ENCODE measurements around the gene PPP3CA. TPM values are rescaled to one million over a fixed set of nuclear protein-coding genes. Genes with fewer than 3 reads are reported as not detected.

PPP3CA gene
- total and polyA plus RNA-seq, 2 of the 13 experiments (the other 11 are each of a cell fraction or from before 2014, with no cell fraction given) = 4.8 to 13.2 TPM

DNA sequence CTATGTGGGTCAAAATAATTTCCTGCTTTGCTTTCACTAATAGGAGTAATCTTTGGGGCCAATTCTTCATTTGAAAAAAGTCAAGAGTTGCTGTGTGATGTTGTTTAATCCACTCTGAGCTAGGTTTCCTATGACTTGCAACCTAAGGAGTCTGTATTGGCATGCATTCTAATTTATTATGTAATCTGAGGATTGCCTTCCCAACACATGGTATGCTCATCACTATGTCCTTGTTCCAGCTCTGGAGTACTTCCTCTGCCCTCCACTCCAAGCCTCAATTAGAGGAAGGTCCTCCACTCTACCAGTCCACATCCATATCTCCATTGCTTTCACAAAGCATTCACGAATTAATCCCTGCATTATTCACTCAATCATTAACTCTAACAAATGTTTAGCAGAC lies 56.1 kb downstream of the PPP3CA start (continued):
- TF ChIP-seq, protein P1, sequence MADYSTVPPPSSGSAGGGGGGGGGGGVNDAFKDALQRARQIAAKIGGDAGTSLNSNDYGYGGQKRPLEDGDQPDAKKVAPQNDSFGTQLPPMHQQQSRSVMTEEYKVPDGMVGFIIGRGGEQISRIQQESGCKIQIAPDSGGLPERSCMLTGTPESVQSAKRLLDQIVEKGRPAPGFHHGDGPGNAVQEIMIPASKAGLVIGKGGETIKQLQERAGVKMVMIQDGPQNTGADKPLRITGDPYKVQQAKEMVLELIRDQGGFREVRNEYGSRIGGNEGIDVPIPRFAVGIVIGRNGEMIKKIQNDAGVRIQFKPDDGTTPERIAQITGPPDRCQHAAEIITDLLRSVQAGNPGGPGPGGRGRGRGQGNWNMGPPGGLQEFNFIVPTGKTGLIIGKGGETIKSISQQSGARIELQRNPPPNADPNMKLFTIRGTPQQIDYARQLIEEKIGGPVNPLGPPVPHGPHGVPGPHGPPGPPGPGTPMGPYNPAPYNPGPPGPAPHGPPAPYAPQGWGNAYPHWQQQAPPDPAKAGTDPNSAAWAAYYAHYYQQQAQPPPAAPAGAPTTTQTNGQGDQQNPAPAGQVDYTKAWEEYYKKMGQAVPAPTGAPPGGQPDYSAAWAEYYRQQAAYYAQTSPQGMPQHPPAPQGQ (CRISPR knock-in tag; IDR thresholded peaks at IDR 0.05; ENCODE audit: borderline replicate concordance) = no peak
- TF ChIP-seq CBX2 (IDR thresholded peaks at IDR 0.05; ENCODE audit: low read depth, low read length) = no peak
- no peak for TF ChIP-seq CBX2 (CRISPR knock-in tag; IDR thresholded peaks at IDR 0.05; ENCODE audit: low read depth)
- no peak for TF ChIP-seq SNRNP70 (IDR thresholded peaks at IDR 0.05; ENCODE audit: low read depth, low read length)

DNA sequence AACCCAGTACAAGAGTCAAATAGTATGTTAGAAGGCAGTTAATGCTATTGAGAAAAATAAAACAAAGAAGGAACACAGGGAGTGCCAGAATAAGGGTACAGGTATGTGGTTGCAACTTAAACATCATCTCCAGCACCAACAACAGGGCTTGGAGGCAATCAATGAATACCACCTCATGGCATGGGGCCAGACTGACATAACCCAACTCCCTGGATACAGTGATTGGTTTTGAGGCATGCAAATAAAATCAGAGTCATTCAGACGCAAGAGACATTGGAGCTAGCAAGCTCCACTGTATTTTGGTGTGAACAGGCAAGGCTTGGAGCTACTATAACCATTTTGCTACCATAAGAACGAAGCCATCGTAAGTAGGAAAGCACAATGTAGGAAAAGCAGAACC lies 56.7 kb downstream of the PPP3CA start:
- ChIA-PET CTCF (ENCODE audit: low intra/inter-chr PET ratio, low total read pairs) (no interaction called here), POLR2A (no interaction called here)
- intact Hi-C loops (cut with micrococcal nuclease; ENCODE audit: unreplicated experiment) = no loop called here

More for the DNA sequence above, 56.7 kb downstream of the PPP3CA start:
- no peaks in the 10 kb centered on the region; a peak in 1 of 5 replicates for H3K36me3 ChIP-seq (replicated peaks in 1 of 2; ENCODE audit: control insufficient read depth in 1 of 2, insufficient read depth in 2 of 2, low read length in 2 of 2)
- H3K4me3 ChIP-seq (replicated peaks in 1 of 3; ENCODE audit: insufficient read depth in 1 of 3, low read depth in 2 of 3, low read length in 3 of 3) = no peak overlapping the region
- TF ChIP-seq HMGA1 (CRISPR knock-in tag; conservative IDR thresholded peaks at IDR 0.05) = no peak
- TF ChIP-seq, protein P2, sequence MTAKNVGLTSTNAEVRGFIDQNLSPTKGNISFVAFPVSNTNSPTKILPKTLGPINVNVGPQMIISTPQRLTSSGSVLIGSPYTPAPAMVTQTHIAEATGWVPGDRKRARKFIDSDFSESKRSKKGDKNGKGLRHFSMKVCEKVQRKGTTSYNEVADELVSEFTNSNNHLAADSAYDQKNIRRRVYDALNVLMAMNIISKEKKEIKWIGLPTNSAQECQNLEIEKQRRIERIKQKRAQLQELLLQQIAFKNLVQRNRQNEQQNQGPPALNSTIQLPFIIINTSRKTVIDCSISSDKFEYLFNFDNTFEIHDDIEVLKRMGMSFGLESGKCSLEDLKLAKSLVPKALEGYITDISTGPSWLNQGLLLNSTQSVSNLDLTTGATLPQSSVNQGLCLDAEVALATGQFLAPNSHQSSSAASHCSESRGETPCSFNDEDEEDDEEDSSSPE (CRISPR knock-in tag; IDR thresholded peaks at IDR 0.05) = no peak
- TF ChIP-seq ZSCAN25 (CRISPR knock-in tag; IDR thresholded peaks at IDR 0.05) = no peak
- TF ChIP-seq KDM4B (CRISPR knock-in tag; IDR thresholded peaks at IDR 0.05) = no peak
- TF ChIP-seq ZNF644 (CRISPR knock-in tag; IDR thresholded peaks at IDR 0.05; ENCODE audit: low read depth) = no peak
- TF ChIP-seq ASH2L (IDR thresholded peaks at IDR 0.05; ENCODE audit: insufficient read length, low read depth, low read length) = no peak
- TF ChIP-seq CBFB (CRISPR knock-in tag; IDR thresholded peaks at IDR 0.05) = no peak
- TF ChIP-seq, protein P3, sequence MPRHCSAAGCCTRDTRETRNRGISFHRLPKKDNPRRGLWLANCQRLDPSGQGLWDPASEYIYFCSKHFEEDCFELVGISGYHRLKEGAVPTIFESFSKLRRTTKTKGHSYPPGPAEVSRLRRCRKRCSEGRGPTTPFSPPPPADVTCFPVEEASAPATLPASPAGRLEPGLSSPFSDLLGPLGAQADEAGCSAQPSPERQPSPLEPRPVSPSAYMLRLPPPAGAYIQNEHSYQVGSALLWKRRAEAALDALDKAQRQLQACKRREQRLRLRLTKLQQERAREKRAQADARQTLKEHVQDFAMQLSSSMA (CRISPR knock-in tag; IDR thresholded peaks at IDR 0.05) = no peak
- no peak for TF ChIP-seq U2AF2 (IDR thresholded peaks at IDR 0.05; ENCODE audit: low read depth, low read length)
- TF ChIP-seq, protein P4, sequence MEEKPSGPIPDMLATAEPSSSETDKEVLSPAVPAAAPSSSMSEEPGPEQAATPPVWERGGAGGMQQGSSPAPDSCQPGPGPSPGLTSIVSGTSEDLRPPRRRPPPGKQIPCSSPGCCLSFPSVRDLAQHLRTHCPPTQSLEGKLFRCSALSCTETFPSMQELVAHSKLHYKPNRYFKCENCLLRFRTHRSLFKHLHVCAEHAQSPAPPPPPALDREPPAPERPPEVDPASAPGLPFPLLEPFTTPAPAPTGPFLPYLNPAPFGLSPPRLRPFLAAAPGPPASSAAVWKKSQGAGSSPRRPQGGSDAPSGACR (CRISPR knock-in tag; IDR thresholded peaks at IDR 0.05) = no peak
- TF ChIP-seq, protein P5, sequence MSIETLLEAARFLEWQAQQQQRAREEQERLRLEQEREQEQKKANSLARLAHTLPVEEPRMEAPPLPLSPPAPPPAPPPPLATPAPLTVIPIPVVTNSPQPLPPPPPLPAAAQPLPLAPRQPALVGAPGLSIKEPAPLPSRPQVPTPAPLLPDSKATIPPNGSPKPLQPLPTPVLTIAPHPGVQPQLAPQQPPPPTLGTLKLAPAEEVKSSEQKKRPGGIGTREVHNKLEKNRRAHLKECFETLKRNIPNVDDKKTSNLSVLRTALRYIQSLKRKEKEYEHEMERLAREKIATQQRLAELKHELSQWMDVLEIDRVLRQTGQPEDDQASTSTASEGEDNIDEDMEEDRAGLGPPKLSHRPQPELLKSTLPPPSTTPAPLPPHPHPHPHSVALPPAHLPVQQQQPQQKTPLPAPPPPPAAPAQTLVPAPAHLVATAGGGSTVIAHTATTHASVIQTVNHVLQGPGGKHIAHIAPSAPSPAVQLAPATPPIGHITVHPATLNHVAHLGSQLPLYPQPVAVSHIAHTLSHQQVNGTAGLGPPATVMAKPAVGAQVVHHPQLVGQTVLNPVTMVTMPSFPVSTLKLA (IDR thresholded peaks at IDR 0.05) = no peak
- H3K4me2 ChIP-seq (ENCODE audit: low read depth, low read length) = no peak overlapping the region
- FAIRE-seq (no peak), DNase-seq (ENCODE audit: low spot score) (no peak), ATAC-seq (no peak)
- H4K20me1 ChIP-seq (ENCODE audit: insufficient read depth, low read length) = no peaks in the 10 kb centered on the region
- H2AFZ ChIP-seq (ENCODE audit: low read length) = no peak overlapping the region
- in situ Hi-C loops (cut with HindIII; ENCODE audit: extremely low pct_ligation_motif_present, low pct_unique_long_range_greater_than_20kb) = no loop called here
- H3K9me3 ChIP-seq (ENCODE audit: low read length) = no peaks in the 10 kb centered on the region
- H3K27ac ChIP-seq (ENCODE audit: extremely low read length, insufficient read depth, low read length) = no peak overlapping the region
- H3K27me3 ChIP-seq (ENCODE audit: control insufficient read depth in 1 of 2, insufficient read depth in 2 of 2, low read length in 2 of 2) = no peaks in the 10 kb centered on the region
- H3K4me1 ChIP-seq (ENCODE audit: insufficient read depth, low read length) = peaks cover 16% of the 10 kb centered on the region
- 96% methylated on average over 3 of the region's 3 CpGs for WGBS (ENCODE audit: low lambda C conversion rate)
- no peak overlapping the region for H3K9ac ChIP-seq (ENCODE audit: insufficient read depth, low read depth, low read length)
- BruUV-seq (replicated peaks) = no TSS peak
- H3K79me2 ChIP-seq (ENCODE audit: insufficient read depth, low read length) = no peaks in the 10 kb centered on the region
